Measurements from ENCODE around the gene CCDC87. TPM values are rescaled to one million over a fixed set of nuclear protein-coding genes. Genes with fewer than 3 reads are reported as not detected.
A peak's percentile ranks its signal among the peaks of the same experiment; 100 is the strongest.
"Not testable (repeated sequence)": the region's sequence is repeated elsewhere in the genome, so short reads cannot be mapped to it uniquely, and the experiment has no call there.

The CCDC87 gene
- total RNA-seq, 2 donors from 2014 or later = 0.63 to 2.3 TPM

- peaks cover 14% of the 10 kb centered on the region for H3K36me3 Mint-ChIP-seq (ENCODE audit: low read depth)
- no peak for ATAC-seq
- H3K27ac Mint-ChIP-seq = peak overlapping the region; percentile 91
- DNase-seq = no peak
- peak overlapping the region; percentile 76 for H3K4me3 Mint-ChIP-seq
- no peaks in the 10 kb centered on the region for H3K9me3 ChIP-seq (ENCODE audit: control insufficient read depth, low read length, poor library complexity, severe bottlenecking)
- H3K4me1 Mint-ChIP-seq = peaks cover 58% of the 10 kb centered on the region
- no peaks in the 10 kb centered on the region for H3K27me3 Mint-ChIP-seq
Observed at GRCh38 chr11:66626382-66626781, 33.5 kb upstream of the CCDC87 start.

DNA sequence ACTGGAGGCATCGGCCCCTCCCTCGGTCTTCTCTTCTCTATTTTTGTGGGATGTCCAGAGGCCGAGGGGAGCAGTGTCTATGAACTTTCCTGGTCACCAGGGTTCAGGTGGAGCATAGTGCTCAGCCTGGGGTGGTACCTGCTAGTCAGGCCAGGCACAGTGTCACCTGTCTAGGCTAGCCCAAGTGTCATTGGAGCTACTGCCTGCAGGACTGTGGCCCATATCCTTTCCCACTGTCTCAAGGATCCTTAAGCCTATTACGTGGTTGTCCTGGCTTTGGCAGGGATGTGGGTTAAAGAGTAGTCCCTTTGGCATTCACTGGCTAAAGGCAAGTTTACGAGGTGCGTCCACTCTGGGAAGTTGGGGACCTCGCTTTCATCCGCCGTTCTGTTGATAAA lies 32.9 kb upstream of the CCDC87 start:
- H3K27ac Mint-ChIP-seq = peak overlapping the region; percentile 91
- ATAC-seq = no peak
- peak overlapping the region; percentile 76 for H3K4me3 Mint-ChIP-seq
- H3K36me3 Mint-ChIP-seq (ENCODE audit: low read depth) = peaks cover 14% of the 10 kb centered on the region
- DNase-seq = no peak
- peaks cover 61% of the 10 kb centered on the region for H3K4me1 Mint-ChIP-seq
- no peaks in the 10 kb centered on the region for H3K27me3 Mint-ChIP-seq
- no peaks in the 10 kb centered on the region for H3K9me3 ChIP-seq (ENCODE audit: control insufficient read depth, low read length, poor library complexity, severe bottlenecking)

DNA sequence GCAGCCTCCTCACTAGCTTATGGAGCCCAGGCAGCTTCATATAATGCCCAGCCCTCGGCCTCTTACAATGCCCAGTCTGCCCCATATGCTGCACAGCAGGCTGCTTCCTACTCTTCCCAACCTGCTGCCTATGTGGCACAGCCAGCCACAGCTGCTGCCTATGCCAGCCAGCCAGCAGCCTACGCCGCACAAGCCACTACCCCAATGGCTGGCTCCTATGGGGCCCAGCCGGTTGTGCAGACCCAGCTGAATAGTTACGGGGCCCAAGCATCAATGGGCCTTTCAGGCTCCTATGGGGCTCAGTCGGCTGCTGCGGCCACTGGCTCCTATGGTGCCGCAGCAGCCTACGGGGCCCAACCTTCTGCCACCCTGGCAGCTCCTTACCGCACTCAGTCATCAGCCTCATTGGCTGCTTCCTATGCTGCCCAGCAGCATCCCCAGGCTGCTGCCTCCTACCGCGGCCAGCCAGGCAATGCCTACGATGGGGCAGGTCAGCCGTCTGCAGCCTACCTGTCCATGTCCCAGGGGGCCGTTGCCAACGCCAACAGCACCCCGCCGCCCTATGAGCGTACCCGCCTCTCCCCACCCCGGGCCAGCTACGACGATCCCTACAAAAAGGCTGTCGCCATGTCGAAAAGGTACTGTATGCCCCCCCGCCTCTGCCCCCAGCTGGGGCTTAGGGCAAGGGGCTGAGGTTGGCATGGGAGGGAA lies 32.3 kb upstream of the CCDC87 start:
- DNase-seq (no peak), ATAC-seq (no peak)
- Mint-ChIP-seq H3K27ac (peak overlapping the region; percentile 91), H3K4me3 (no peak overlapping the region), H3K4me1 (peaks cover 63% of the 10 kb centered on the region), H3K36me3 (ENCODE audit: low read depth) (peaks cover 14% of the 10 kb centered on the region), H3K27me3 (no peaks in the 10 kb centered on the region)
- no peaks in the 10 kb centered on the region for H3K9me3 ChIP-seq (ENCODE audit: control insufficient read depth, low read length, poor library complexity, severe bottlenecking)

- no peaks in the 10 kb centered on the region for H3K9me3 ChIP-seq (ENCODE audit: control insufficient read depth, low read length, poor library complexity, severe bottlenecking)
- peaks cover 14% of the 10 kb centered on the region for H3K36me3 Mint-ChIP-seq (ENCODE audit: low read depth)
- no peak overlapping the region for H3K4me3 Mint-ChIP-seq
- ATAC-seq (no peak), DNase-seq (no peak)
- H3K27me3 Mint-ChIP-seq = no peaks in the 10 kb centered on the region
- peaks cover 64% of the 10 kb centered on the region for H3K4me1 Mint-ChIP-seq
- peak overlapping the region; percentile 97 for H3K27ac Mint-ChIP-seq
Observed at GRCh38 chr11:66624450-66624849, 31.6 kb upstream of the CCDC87 start.

DNA sequence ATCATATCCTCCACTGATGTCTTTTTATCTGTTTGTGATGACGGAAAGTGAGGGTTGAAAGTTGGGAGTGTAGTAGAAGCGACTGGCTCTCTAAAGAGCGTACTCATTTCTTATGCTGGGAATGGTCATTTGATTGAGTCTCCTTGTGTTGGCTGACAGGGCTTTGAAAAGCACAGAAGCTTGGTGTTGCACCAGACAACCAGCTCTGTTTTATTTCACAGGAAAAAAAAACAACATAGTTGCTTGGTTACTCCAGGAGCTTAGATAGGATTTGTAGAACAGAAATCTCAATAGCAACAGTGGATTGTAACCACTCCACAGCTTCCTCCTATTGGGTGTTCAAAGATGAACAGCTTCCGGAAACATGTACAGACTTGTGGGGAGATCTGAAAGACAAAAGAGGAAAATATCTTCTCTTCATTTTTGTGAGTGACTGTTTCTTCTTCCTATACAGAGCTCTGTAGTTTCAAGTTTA lies 26.3 kb upstream of the CCDC87 start:
- no peaks in the 10 kb centered on the region for H3K9me3 ChIP-seq (ENCODE audit: control insufficient read depth, low read length, poor library complexity, severe bottlenecking)
- Mint-ChIP-seq H3K27me3 (no peaks in the 10 kb centered on the region), H3K4me1 (peaks cover 69% of the 10 kb centered on the region), H3K4me3 (peak overlapping the region; percentile 98), H3K36me3 (ENCODE audit: low read depth) (peaks cover 14% of the 10 kb centered on the region), H3K27ac (peak overlapping the region; percentile 97)
- DNase-seq (peak in 1 of 3 donors; percentile 35), ATAC-seq (peak; percentile 60)

DNA sequence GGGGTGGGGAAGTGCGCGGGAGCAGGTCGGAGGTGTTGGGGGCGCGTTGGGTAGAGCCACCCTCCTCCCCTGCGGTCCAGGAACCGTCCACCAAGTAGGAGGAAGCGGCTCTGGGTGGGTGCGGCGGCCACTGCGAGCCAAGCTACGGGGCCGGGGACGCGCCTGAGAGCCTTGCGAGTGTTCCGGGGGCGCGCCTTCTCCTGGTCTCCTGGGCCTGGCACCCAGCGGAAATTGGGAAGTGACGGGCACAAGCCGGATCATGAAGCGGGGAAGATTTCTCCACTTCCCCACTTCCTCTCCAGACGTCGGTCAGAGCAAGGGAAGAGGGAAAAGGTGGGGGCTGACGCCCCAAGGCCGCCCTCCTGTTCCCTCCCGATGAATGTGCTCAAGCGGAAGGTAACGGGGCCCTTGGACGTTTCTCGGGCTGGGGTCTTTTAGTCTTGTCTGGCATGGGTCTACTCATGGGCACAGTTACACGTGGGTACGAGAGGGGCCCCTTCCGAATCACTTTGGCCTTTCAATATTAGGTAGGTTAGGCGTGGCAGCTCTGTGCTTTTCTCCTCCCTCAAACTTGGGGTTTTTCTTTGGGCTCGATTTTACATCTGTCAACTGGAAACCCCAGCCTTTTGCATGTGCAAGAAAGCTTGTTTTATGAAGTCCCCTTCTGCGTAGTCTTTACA lies 24.4 kb upstream of the CCDC87 start:
- Mint-ChIP-seq H3K36me3 (ENCODE audit: low read depth) (peaks cover 12% of the 10 kb centered on the region), H3K27ac (peak overlapping the region; percentile 97), H3K4me1 (peaks cover 51% of the 10 kb centered on the region), H3K27me3 (no peaks in the 10 kb centered on the region), H3K4me3 (peak overlapping the region; percentile 98)
- ATAC-seq (no peak), DNase-seq (peak in 1 of 3 donors; percentile 22)
- H3K9me3 ChIP-seq (ENCODE audit: control insufficient read depth, low read length, poor library complexity, severe bottlenecking) = no peaks in the 10 kb centered on the region

DNA sequence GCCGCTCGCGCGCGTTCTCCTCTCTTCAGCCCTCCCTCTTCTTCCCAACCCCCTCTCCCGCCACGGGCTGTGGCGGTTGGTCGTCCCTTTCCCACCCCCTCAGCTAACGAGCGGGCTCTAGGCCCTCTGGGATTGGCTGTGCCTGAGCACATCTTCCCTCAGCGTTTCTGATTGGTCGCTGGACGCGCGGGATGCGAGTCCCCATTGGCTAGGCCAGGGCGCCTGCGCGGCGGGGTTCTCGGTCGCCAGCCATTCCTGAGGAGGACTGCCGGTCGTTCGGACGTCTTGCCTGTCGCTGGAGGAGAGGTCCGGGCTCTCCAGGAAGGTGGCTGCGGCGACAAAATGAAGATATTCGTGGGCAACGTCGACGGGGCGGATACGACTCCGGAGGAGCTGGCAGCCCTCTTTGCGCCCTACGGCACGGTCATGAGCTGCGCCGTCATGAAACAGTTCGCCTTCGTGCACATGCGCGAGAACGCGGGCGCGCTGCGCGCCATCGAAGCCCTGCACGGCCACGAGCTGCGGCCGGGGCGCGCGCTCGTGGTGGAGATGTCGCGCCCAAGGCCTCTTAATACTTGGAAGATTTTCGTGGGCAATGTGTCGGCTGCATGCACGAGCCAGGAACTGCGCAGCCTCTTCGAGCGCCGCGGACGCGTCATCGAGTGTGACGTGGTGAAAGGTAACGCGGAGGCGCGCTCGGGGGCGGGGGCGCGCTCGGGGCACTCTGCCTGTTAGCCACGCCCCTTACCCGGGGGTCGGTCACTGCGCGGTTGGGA lies 23.7 kb upstream of the CCDC87 start, which contains the start of gene RBM14:
TSS of gene RBM14 (plus strand) at position 252 of the 776 bp plus-strand sequence. CDS start at position 343, 91 bp downstream.
- H3K27ac Mint-ChIP-seq = peak within 1 kb of the TSS; percentile 97
- peak within 1 kb of the TSS; percentile 98 for H3K4me3 Mint-ChIP-seq
- H3K27me3 Mint-ChIP-seq = no peaks in the 10 kb centered on the region
- ATAC-seq = peak; percentile 86
- no peaks in the 10 kb centered on the region for H3K9me3 ChIP-seq (ENCODE audit: control insufficient read depth, low read length, poor library complexity, severe bottlenecking)
- DNase-seq = peak; percentile 96 to 97 (median 97)
- H3K4me1 Mint-ChIP-seq = peaks cover 44% of the 10 kb centered on the region
- peaks cover 12% of the 10 kb centered on the region for H3K36me3 Mint-ChIP-seq (ENCODE audit: low read depth)

- H3K27ac Mint-ChIP-seq = no peak overlapping the region
- peaks cover 12% of the 10 kb centered on the region for H3K36me3 Mint-ChIP-seq (ENCODE audit: low read depth)
- H3K9me3 ChIP-seq (ENCODE audit: control insufficient read depth, low read length, poor library complexity, severe bottlenecking) = no peaks in the 10 kb centered on the region
- peaks cover 36% of the 10 kb centered on the region for H3K4me1 Mint-ChIP-seq
- no peak for DNase-seq
- no peak for ATAC-seq
- no peaks in the 10 kb centered on the region for H3K27me3 Mint-ChIP-seq
- H3K4me3 Mint-ChIP-seq = no peak overlapping the region
Observed at GRCh38 chr11:66614073-66614472, 21.2 kb upstream of the CCDC87 start.

GRCh38 chr11:66612458-66612857 lies 19.6 kb upstream of the CCDC87 start:
- H3K4me1 Mint-ChIP-seq = peaks cover 21% of the 10 kb centered on the region
- no peaks in the 10 kb centered on the region for H3K27me3 Mint-ChIP-seq
- H3K36me3 Mint-ChIP-seq (ENCODE audit: low read depth) = peaks cover 7% of the 10 kb centered on the region
- no peak for DNase-seq
- no peak overlapping the region for H3K27ac Mint-ChIP-seq
- H3K9me3 ChIP-seq (ENCODE audit: control insufficient read depth, low read length, poor library complexity, severe bottlenecking) = no peaks in the 10 kb centered on the region
- no peak overlapping the region for H3K4me3 Mint-ChIP-seq
- ATAC-seq = no peak

DNA sequence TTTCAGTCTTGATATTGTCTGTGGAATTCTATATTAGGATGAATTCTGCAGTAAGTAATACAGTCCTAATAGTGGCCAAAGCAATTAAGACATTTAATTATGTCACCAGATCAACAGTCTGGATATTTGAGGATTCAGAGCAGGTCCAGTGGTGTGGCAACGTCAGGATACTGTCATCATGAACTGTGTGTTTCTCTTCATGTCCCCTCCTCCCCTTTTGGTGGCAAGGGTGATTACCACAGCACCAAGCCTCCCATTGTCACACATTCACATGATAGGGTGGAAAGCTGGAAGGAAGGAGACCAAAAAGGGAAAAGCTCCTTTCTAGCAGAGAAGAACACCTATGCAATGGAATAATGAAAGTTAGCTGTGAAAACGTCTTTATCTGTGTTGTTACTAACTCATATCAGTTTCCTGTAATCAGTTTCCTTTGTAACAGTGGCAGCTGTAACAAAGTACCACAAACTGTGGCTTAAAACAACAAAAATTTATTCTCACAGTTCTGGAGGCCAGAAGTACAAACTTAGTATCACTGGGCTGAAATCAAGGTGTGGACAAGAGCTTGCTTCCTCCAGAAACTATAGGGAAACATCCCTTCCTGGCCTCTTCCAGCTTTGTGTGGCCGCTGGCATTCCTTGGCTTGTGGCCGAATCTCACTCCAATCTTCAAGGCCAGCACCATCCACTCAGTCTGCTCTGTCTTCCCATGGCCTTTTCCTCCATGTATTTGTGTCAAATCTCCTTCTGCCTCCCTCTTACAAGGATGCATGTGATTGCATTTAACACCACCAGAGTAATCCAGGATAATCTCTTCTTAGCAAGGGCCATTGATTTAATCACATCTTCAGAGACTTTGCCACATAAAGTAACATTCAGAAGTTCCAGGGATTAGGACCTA lies 17.1 kb upstream of the CCDC87 start:
- H3K4me1 Mint-ChIP-seq = peaks cover 5% of the 10 kb centered on the region
- H3K27ac Mint-ChIP-seq = peak overlapping the region; percentile 12
- ATAC-seq = peak; percentile 39
- DNase-seq = no peak
- no peak overlapping the region for H3K4me3 Mint-ChIP-seq
- H3K27me3 Mint-ChIP-seq = no peaks in the 10 kb centered on the region
- no peaks in the 10 kb centered on the region for H3K36me3 Mint-ChIP-seq (ENCODE audit: low read depth)
- H3K9me3 ChIP-seq (ENCODE audit: control insufficient read depth, low read length, poor library complexity, severe bottlenecking) = no peaks in the 10 kb centered on the region

GRCh38 chr11:66607126-66607834 lies 14.4 kb upstream of the CCDC87 start:
- H3K4me1 Mint-ChIP-seq = peaks cover 5% of the 10 kb centered on the region

DNA sequence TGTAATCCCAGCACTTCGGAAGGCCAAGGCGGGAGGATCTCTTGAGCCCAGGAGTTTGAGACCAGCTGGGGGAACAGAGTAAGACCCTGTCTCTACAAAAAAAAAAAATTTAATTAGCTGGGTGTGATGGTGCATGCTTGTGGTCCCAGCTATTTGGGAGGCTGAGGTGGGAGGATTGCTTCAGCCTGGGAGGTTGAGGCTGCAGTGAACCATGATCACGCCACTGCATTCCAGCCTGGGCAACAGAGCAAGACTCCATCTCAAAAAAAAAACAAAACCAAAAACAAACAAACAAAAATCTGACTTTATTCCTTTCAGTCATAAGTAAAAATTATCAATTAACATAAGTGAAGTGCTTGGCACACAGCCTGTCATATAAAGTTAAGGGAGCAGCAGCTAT lies 13.7 kb upstream of the CCDC87 start:
- H3K27ac Mint-ChIP-seq; DNase-seq; H3K27me3 Mint-ChIP-seq; H3K9me3 ChIP-seq (ENCODE audit: control insufficient read depth, low read length, poor library complexity, severe bottlenecking); H3K36me3 Mint-ChIP-seq (ENCODE audit: low read depth); H3K4me3 Mint-ChIP-seq; H3K4me1 Mint-ChIP-seq; ATAC-seq: not testable (repeated sequence)

More at GRCh38 chr11:66607126-66607834, 14.4 kb upstream of the CCDC87 start:
- Mint-ChIP-seq H3K36me3 (ENCODE audit: low read depth) (no peaks in the 10 kb centered on the region), H3K27me3 (no peaks in the 10 kb centered on the region), H3K27ac (peak overlapping the region; percentile 79), H3K4me3 (peak overlapping the region; percentile 25)
- no peaks in the 10 kb centered on the region for H3K9me3 ChIP-seq (ENCODE audit: control insufficient read depth, low read length, poor library complexity, severe bottlenecking)
- ATAC-seq = no peak
- no peak for DNase-seq

All from T-helper 17 cell (primary cell).